ENCODE results near the gene ST6GALNAC3. TPM values are rescaled to one million over a fixed set of nuclear protein-coding genes. Genes with fewer than 3 reads are reported as not detected.

The ST6GALNAC3 gene
- total RNA-seq, 1 experiment from 2014 or later: 0.82 TPM

- Mint-ChIP-seq H3K27ac (ENCODE audit: low read depth, unreplicated experiment) (no peak overlapping the region), H3K36me3 (ENCODE audit: insufficient read depth, unreplicated experiment) (no peaks in the 10 kb centered on the region), H3K4me1 (ENCODE audit: insufficient read depth, unreplicated experiment) (no peaks in the 10 kb centered on the region), H3K4me3 (ENCODE audit: unreplicated experiment) (no peak overlapping the region), H3K9me3 (ENCODE audit: unreplicated experiment) (no peaks in the 10 kb centered on the region), H3K27me3 (ENCODE audit: insufficient read depth, unreplicated experiment) (no peaks in the 10 kb centered on the region)
- intact Hi-C loops (cut with micrococcal nuclease): no loop called here
- no peak for DNase-seq (ENCODE audit: unreplicated experiment)
- no TSS peak for BruUV-seq (replicated peaks)
- POLR2A ChIA-PET: no interaction called here
- CTCF ChIA-PET: no interaction called here
- TF ChIP-seq, protein P1, sequence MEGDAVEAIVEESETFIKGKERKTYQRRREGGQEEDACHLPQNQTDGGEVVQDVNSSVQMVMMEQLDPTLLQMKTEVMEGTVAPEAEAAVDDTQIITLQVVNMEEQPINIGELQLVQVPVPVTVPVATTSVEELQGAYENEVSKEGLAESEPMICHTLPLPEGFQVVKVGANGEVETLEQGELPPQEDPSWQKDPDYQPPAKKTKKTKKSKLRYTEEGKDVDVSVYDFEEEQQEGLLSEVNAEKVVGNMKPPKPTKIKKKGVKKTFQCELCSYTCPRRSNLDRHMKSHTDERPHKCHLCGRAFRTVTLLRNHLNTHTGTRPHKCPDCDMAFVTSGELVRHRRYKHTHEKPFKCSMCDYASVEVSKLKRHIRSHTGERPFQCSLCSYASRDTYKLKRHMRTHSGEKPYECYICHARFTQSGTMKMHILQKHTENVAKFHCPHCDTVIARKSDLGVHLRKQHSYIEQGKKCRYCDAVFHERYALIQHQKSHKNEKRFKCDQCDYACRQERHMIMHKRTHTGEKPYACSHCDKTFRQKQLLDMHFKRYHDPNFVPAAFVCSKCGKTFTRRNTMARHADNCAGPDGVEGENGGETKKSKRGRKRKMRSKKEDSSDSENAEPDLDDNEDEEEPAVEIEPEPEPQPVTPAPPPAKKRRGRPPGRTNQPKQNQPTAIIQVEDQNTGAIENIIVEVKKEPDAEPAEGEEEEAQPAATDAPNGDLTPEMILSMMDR (IDR thresholded peaks at IDR 0.05; ENCODE audit: unreplicated experiment): no peak
Observed at GRCh38 chr1:76679534-76680152, 605.1 kb downstream of the ST6GALNAC3 start.

DNA sequence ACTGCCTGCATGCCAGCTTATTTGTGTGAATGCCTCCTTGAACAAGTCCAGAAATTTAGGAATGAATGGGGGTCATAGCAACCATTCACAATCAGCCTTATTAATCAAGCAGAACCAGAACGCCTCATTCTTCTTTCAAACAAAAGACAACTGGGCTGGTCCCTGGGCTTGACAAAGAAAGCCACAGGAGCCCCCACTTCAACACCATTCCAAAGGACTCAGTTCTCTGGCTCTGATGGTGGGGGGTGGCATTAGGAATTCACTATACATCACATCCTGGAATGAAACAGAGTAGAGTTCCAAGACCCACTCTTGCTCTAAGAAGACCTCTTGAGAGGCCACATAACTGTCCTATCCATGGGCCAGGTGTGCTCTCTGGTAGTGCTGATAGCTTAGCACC is 606.1 kb downstream of the ST6GALNAC3 start:
- Mint-ChIP-seq H3K27me3 (ENCODE audit: insufficient read depth, unreplicated experiment) (no peaks in the 10 kb centered on the region), H3K4me3 (ENCODE audit: unreplicated experiment) (no peak overlapping the region), H3K4me1 (ENCODE audit: insufficient read depth, unreplicated experiment) (no peaks in the 10 kb centered on the region), H3K27ac (ENCODE audit: low read depth, unreplicated experiment) (no peak overlapping the region), H3K9me3 (ENCODE audit: unreplicated experiment) (no peaks in the 10 kb centered on the region), H3K36me3 (ENCODE audit: insufficient read depth, unreplicated experiment) (no peaks in the 10 kb centered on the region)
- TF ChIP-seq, protein P1 (IDR thresholded peaks at IDR 0.05; ENCODE audit: unreplicated experiment): no peak
- CTCF ChIA-PET: no interaction called here
- BruUV-seq (replicated peaks): no TSS peak
- no peak for DNase-seq (ENCODE audit: unreplicated experiment)
- intact Hi-C loops (cut with micrococcal nuclease): no loop called here
- POLR2A ChIA-PET: no interaction called here

DNA sequence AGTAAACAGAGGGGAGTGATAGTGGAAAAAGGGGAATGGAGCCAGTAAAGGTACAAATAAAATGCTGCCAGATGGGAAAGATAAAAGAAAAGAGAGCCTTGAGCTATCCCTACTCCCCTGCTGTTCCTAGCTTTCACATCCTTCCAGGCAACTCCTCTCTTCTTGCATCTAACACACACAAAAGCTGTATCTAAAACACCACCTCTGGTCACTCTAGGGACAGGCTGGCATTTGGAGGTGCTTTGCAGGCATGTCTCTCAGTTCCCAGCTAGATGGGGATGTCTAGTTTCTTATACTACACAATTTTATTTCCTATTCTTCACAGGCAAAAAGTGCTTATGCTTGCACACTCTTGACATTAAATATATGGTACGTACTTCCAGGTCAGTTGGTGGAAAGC is 607.6 kb downstream of the ST6GALNAC3 start:
- no peaks in the 10 kb centered on the region for H3K36me3 Mint-ChIP-seq (ENCODE audit: insufficient read depth, unreplicated experiment)
- DNase-seq (ENCODE audit: unreplicated experiment): no peak
- no TSS peak for BruUV-seq (replicated peaks)
- no peak overlapping the region for H3K4me3 Mint-ChIP-seq (ENCODE audit: unreplicated experiment)
- H3K4me1 Mint-ChIP-seq (ENCODE audit: insufficient read depth, unreplicated experiment): no peaks in the 10 kb centered on the region
- intact Hi-C loops (cut with micrococcal nuclease): no loop called here
- H3K27me3 Mint-ChIP-seq (ENCODE audit: insufficient read depth, unreplicated experiment): no peaks in the 10 kb centered on the region
- H3K9me3 Mint-ChIP-seq (ENCODE audit: unreplicated experiment): no peaks in the 10 kb centered on the region
- CTCF ChIA-PET: no interaction called here
- POLR2A ChIA-PET: no interaction called here
- TF ChIP-seq, protein P1 (IDR thresholded peaks at IDR 0.05; ENCODE audit: unreplicated experiment): no peak
- no peak overlapping the region for H3K27ac Mint-ChIP-seq (ENCODE audit: low read depth, unreplicated experiment)

Other genes with a start within 250 kb of the ST6GALNAC3 start
- gene ASB17, start 142.3 kb upstream of the ST6GALNAC3 start, total RNA-seq (2022): not detected in 2 replicates

All from MCF 10A (cell line).